Stimulated activated CD4-positive, alpha-beta T cell treated with anti-CD3 and anti-CD28 coated beads, Interleukin-2, amount 100 ng/mL, for 4 hours (primary cell): ENCODE data around the gene ITGB1.

Experiments used
- DNase-seq: peaks from one replicate; pipeline ENCODE4 v3.0.0-alpha.2; 2020; ENCODE audit warnings: low read depth

ITGB1 gene

DNA sequence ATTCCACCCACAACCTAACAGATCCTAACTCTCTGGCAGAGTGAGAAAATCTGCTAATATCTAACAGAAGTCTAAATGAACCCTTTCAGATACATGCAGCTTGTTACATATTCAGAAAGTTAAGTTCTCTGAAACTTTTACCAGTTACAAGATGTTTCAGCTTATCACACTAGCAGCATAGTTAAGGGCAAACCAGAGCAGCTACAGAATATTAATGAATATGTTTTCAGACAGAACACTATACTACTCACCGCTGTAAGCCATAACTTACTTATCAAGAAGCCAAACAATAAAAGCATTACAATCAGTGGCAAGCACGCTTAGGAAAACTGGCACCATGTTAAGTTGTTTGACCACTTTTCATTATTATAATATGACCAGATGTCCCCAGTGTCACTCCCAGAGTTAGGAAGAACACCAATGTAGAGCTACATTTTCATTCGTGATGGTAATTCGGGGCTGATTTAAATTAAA, 2.7 kb downstream of the ITGB1 start:
- no peak for DNase-seq

DNA sequence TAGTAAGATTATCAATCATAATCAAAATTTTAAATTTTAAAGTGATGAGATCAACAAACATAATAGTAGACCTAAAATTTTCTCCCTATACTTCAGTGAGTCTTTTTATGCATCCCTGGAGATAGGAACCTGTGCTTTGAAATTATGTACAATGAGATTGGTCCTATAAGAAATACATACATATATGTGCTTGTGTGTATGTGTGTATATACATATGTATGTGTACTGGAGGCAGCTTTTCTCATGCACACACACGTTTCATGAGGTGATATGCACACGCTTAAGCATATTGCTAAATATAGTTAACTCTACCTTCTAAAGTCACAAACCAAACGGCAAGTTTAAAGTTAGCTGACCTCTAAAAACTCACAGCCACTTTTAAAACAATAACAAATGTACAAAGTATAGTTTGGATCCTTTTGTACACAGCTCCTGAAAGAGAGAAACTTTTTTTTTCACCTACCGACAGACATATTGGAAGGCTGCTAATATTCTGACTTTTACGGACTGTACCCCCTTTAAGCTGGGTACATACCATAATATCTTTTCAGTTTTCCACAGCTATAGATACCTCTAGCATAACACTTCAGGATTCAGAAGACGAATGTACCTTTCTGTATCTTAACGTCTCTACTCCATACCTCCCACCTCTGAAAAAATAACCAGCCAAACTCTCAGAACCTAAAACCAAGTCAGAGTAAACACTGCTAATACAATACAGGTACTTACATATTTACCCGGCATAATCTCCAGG, 3.3 kb downstream of the ITGB1 start:
- DNase-seq, result no peak

DNA sequence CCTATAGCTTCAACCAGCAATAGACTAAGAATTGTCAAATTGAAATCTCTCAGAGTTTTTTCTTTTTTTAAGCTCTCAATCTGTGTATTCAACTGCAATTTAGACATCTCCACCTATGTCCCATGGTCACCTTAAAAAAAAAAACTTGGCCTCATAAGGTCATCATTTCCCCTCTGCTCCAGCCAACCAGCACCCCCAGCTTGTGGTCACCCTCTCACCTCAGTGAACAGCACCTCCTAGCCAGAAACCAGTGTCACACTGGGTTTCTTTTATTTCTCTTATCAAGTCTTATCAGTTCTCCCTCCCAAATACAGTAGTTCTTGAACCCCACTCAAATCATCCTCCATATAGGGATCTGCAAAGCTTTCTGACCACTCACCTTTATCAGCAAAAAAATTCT, 4.0 kb downstream of the ITGB1 start:
- no peak for DNase-seq

DNA sequence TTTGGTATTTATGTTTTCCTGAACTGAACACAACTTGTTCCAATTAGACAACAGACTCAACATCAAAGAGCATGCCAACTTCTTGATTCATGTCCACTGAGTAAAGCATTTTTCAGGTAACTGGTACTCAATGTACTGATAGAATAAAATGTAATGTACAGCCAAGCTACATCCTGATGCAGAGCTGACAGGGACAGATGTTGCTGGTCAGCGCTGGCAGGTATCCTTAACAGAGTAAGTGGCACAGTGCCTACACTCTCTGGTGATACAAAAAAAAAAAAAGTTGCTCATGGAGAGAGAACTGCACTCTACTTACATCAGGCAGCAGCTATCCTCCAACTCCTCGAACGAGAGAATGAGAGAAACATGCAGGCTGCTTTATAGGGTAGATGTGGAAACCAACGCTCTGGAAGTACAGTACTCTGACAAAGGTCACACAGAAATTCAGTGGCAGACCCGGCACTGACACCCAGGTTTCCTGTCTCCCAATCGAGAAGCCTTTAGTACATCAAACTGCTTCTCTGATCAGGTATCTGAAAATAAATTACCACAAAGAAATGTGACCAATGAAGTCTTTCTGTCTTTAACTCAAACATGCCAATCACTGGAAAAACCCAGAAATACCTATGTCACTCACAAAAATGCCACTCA, 4.6 kb downstream of the ITGB1 start:
- DNase-seq, result no peak

DNA sequence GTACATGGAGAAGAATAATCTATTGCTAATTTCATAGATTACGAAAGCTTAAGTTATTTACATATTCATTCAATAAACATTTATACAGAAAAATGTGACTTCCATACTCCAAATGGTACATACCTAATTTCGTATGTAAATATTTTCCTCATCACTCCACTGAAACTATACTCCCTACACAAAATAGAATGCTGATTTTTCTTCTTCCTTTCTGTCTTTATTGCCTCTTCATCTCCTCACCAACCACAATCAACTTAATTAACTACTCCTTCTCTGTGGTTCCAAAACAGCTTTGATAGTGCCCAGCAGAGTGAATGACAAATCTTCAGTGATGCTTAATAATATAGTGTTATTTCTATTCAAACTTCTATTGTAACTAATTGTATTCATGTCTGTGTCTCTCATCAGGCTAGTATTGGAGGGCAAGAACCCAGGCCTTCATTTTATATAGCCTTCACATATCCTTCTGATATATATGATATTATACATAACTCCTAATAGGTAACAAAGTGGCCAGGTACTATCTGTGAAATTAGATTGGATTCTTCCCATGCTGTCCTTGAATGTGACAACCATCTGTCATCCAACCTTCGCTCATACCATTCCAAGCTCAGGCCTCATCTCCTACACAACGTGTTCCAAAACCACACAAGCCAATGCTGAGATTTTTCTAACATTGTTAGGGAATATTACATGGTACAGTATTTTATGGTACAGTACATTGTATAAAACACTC, 5.3 kb downstream of the ITGB1 start:
- no peak for DNase-seq

DNA sequence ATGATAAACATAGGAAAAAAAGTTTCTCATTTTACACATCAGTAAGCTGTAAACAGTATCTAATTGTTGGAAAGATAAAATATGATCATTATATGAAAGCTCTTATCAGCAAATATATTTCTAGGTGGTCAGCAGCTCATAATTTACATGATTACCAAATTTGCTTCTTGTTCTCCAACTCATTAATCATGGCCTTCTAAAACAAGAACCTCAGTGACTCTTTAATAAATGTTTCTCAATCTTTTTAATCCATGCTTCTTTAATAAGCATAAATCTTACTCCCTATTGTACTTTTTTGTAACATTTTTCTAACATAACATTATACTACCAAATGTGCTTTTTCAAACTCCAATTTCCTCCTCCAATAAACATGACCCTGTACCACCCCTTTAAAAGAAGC, 5.9 kb downstream of the ITGB1 start:
- no peak for DNase-seq

DNA sequence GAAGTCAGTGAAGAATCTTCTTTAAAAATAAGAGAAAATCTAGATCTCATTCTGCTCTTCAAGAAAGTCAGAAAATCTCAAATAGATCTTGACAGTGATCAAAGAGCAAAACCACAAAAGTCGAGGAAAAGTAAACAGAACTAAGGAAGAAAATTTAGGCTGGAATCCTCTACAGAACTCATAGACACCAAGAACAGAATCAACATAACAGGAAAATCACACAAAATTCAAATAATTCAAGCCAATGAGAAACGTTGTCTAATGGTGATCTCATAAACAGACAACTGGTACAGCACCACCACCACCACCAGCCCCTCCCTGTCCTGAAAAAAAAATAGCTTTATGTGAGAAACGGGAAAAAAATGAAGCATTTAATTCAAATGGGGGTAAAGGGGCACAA, 6.9 kb downstream of the ITGB1 start:
- DNase-seq, result no peak

DNA sequence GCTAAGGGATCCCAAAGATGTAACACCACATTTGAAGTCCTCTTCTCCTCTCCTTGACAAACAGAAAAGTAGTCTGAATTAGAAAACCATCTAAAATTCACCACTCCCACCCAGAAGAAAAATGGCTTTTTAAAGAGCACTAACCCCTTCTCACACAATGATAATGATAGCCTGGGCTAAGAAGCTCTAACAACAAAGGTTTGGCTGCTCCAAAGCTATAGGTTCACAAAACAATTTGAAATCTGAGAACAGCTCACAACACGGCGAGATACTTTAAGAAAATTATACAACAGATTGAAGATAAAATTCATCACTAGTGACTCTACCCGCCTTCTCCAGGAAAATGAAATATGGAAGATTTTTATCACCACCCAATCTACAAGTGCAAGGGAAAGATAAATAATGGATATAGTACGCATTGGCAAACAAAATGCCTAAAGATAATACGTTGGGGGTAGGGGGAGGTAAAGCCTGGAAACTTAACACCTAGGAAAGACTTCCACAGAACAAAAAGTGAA, 7.4 kb downstream of the ITGB1 start:
- DNase-seq, result no peak

DNA sequence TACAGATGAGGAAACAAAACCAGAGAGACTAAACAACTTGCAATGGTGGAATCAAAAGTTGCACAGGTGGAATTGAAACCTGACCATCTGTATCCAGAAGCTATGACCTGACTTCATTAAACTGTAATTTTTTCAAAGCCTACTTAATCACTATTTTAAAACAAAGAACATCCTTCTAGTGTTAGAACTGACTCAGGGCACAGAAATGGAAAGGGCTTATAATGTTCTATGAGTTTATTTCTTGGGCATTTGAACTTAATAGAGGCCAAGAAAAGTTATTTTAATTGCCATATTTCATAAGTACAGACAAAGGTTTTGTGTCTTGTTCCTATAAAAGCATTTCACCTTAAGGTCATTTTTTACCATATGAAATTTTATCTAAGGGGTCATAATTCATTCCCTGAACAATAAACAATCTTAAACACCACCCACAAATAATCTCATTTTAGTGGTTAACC, 8.8 kb downstream of the ITGB1 start:
- DNase-seq, result no peak

DNA sequence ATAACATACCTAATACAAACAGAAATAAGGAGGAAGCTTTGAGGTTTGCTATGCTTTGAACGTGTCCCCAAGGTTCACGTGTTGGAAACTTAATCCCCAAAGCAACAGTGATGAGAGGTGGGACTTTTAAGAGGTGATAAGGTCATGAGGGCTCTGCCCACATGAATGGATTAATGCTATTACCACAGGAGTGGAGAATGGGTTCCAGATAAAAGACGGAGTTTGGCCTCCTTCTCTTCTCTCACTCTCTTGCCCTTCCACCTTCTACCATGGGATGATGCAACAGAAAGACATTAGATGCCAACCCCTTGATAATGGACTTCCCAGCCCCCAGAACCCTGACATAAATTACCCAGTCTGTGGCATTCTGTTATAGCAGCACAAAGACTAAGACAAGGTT, 9.6 kb downstream of the ITGB1 start:
- no peak for DNase-seq

DNA sequence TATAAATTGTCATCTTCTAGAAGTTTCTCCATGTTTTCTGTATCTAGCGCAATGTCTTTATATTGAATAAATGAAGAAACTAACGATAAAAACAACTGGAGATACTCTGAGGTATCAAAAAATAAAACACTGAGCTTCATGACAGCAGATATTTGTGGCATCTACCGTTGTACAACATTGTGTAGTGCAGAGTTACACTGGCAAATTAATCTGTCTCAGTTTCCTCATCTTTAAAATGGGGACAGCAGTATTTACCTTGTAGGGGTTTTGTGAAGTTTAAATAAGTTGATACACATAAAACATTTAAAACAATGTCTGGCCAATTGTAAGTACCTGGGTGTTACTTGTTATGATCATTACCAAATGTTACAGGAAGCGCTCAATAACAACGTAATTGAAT, 10.4 kb downstream of the ITGB1 start:
- DNase-seq, result no peak

DNA sequence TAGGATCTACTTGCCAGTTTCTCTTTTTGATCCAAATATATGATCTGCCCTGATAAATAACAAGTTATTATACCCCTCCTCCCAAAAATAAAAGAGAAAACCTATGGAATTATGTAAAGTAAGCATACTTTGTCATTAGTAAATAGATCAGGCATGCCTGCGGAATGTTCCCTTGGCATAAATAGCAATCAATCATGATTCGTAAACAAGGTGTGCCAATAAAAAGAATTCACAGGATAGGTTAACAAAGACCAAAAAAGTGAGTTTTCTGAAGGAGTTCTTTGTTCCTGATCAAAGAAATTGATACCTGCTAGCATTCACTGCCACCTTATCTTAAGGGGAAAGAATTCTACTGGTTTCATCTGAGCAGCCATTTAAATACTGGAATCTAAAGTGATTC, 11.9 kb downstream of the ITGB1 start:
- DNase-seq, result no peak

DNA sequence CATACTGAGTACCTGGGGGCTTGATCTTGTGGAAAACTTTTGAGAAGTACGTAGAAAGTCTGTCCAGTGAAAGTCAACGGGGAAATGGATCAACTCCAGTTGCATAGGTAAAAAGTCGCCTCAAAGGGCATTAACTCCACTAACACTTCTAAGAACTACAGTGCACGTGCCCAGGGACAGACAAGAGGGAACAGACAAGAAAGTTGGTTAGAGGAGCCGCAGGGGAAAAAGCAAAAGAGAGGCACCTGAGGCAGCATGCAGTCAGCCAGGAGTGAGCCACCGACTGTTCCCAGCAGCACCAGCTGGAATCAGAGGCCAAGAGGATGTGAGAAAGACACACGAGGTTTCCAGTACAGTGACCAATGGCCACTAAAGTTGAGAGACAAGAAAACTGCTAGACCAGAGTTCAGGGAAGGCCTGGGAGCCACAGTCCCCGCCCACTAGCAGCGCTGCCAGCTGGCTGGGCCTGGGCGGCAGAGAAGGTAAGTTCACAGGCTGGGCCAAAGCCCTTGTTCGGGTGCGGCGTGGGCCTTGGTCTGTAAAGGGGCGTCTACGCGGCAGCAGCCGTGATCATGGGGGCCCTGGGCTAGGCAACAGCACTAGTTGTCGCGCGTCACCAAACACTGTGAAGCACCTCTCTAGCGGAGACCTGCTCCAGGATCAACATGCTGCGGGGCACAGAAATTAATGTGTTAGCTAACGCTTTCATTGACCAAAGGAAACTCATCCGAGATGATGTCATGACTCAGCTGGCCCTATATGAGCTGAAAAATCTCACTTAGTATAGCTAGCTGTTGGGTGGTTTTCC, 14.0 kb downstream of the ITGB1 start:
- no peak for DNase-seq

DNA sequence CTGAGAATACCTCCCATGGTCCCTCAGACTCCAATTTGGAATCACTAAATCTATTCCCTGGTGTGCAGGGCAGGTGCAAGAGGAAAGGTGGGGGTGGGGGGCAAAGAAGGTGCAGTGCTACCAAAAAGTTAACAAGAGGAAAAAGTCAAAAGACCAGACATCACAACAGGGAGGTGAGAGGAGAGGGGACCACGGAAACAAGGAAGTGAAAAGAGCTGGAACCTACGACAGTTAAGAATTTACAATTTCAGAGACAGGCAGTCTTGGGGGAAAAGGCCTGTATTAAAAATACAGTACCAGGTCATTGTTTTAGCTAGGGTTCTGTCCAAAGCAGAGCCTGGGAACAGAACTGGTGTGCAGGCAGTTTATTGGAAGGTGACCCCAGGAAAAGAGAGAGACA, 14.6 kb downstream of the ITGB1 start:
- no peak for DNase-seq

DNA sequence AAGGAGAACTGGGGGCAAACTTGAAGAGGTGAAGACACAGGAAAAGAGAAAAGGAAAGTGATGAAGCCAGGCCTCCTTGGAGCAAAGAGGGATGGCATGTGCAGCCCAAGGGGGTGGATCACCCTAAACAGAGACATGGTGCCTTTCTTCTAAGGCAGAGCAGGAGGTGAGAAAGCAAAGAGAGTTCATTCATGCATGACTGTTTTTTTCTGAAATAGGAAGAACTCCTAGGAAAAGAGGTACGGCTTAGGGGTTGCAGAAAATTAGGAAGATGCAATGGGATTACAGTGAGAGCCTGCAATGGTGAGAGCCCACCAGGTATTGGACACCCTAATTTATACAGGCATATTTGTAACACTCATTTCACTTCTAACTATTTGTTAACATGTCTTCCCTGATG, 15.9 kb downstream of the ITGB1 start:
- DNase-seq, result no peak

DNA sequence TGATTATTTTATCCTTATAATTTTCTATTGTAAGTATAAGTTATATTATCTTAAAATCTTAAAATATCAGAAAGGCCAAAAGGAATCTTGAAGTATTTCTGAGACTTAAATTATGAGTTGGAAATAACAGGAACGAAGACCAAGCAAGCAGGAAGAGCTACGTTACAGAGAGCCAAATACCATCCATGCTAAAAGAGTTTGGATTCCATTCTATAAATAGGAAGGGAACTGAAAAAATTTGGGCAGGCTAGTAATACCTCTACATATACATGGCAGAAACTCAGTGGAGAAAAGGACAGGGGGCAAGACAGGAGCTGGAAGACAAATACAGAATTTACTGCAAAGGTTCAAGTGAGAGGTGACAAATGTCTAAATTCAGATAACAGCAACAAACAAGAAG, 16.7 kb downstream of the ITGB1 start:
- no peak for DNase-seq

DNA sequence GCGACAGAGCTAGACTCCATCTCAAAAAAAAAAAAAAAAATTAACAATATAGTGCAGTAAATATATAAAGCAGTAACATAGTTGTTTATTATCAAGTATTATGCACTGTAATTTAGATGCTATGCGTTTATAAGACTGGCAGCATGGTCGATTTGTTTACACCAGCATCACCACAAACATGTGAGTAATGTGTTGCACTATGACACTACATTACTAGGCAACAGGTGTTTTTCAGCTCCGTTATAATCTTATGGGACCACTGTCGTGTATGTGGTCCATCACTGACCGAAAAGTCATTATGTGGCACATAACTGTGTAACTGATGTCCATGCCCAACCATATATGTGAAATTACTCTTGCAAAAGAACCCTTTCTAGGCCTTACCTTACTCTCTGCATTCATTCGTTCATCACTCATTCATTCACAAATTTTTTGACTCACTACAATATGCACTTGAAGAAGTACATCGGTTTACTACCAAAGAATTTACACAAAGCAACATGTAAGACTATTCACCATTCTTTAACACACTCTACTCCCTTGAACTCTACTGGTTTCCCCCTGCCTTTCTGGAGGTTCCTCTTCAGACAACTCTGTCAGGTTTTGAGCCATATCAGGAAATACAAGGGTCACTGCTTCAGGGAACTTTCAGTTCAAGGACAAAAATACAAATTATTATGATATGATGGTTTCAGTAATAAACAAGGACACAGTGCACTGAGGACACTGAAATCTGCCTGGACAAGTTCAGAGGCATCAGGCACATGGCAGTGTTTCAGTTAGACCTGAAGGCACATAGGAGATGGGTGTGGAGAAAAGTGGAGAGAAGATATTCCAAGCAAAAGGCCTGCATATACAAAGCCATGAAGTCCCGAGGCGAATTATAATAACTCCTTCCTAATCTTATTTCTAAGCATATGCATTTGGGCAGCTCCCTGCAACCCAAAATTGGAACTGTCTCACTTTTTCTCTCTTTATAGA, 17.4 kb downstream of the ITGB1 start:
- DNase-seq, result no peak

DNA sequence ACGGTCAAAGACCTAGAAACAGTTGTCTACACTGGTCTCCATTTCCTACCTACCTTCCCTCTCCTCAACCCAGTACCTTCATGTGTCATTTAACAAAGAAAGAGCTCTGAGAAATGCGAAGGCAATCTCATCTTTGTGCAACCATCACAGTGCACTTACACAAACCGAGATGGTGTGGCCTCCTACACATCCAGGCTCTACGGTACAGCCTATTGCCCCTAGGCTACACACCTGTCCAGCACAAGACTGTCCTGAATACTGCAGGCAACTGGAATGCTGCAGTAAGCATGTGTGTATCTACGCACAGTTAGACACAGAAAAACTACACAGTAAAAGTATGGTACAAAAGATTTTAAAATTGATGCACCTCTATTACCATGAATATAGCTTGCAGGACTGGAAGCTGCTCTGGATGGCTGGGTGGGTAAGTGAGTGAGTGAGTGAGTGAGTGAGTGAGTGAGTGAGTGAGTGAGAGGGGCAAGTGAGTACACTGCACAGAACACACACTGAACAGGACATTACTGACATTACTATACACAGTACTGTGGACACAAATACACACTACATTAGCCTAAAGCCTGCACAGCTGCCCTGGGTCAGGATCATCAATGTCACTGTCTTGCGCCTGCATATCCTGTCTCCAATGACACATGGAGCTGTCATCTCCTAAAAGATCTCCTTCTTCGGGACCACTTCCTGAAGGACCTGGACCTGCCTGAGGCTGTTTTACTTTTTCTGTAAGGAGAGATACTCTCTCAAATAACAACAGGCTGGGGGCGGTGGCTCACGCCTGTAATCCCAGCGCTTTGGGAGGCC, 18.5 kb downstream of the ITGB1 start:
- DNase-seq, result no peak

DNA sequence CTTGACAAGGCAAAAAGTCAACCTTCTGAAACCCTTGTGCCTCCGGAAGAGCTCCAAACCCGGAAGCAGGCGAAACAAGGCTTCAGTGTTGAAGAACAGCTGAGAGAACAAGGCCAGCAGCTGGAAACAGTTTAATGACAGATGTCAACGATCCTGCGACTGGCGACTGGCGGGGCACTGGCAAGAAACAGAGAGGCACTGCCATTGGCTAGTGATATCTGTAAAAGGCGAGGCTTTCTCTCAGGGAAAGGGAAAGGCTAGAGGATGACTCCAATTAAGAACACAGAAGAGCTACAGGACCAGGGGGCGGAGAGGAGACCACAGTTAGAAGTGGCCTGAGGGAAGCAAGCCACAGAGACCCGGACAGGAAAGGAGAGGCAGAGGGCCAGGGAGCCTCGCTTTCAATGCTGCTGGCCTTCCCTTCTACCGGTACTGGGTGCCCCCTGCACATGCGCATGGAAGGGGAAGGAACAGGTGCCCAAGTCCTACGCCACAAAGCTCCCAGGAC, 19.4 kb downstream of the ITGB1 start:
- DNase-seq, result no peak
